ENCODE data around the gene CADPS2.

DNA sequence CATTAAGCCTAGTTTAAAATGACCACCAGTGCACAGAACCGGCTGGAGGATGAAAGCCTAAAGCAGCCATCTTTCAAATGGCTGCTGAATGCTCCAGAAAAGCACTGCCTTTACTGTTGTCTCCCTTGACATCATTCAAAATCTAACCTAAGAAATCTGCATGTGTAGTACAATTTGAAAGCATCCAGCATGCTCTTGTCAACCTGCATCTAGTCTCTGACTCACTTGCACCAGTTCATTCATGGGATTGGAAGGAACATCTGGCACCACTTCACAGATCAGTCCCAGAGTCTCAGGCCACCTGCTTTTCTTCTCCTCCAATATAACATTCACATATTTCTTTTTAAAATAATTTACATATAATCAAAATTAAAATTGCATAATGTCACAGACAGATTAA is 263.6 kb downstream of the CADPS2 start:
- TF ChIP-seq, protein P1, sequence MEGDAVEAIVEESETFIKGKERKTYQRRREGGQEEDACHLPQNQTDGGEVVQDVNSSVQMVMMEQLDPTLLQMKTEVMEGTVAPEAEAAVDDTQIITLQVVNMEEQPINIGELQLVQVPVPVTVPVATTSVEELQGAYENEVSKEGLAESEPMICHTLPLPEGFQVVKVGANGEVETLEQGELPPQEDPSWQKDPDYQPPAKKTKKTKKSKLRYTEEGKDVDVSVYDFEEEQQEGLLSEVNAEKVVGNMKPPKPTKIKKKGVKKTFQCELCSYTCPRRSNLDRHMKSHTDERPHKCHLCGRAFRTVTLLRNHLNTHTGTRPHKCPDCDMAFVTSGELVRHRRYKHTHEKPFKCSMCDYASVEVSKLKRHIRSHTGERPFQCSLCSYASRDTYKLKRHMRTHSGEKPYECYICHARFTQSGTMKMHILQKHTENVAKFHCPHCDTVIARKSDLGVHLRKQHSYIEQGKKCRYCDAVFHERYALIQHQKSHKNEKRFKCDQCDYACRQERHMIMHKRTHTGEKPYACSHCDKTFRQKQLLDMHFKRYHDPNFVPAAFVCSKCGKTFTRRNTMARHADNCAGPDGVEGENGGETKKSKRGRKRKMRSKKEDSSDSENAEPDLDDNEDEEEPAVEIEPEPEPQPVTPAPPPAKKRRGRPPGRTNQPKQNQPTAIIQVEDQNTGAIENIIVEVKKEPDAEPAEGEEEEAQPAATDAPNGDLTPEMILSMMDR (conservative IDR thresholded peaks at IDR 0.05; ENCODE audit: low read length) = no peak
- TF ChIP-seq EZH2phosphoT487 (IDR thresholded peaks at IDR 0.05; ENCODE audit: borderline replicate concordance) = no peak

Measured in Loucy (cell line).